ENCODE results near the gene GPR161. TPM values are rescaled to one million over a fixed set of nuclear protein-coding genes. Genes with fewer than 3 reads are reported as not detected.
"Not testable (repeated sequence)": the region's sequence is repeated elsewhere in the genome, so short reads cannot be mapped to it uniquely, and the experiment has no call there.

The GPR161 gene
- total RNA-seq, 1 donor, result 0.10 TPM

DNA sequence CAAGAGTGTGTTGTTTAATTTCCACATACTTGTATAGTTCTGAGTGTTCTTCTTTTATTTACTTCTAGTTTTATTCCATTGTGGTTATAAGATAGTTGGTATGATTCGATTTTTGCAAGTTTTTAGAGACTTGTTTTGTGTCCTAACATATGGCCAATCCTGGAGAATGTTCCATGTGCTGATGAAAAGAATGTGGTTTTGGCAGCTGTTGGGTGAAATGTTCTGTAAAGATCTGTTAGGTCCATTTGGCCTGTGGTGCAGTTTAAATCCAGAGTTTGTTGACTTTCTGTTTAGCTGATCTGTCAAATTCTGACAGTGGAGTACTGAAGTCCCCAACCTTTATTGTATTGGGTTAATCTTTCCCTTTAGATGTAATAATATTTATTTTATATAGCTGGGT lies 22.5 kb upstream of the GPR161 start:
- H3K9me3 ChIP-seq (ENCODE audit: low read depth, low read length), result peaks cover 30% of the 10 kb centered on the region
- H3K27me3 ChIP-seq (ENCODE audit: insufficient read depth, low read length), result peaks cover 7% of the 10 kb centered on the region
- H3K4me3 ChIP-seq (ENCODE audit: low read length), result no peak overlapping the region
- H3K4me1 ChIP-seq (ENCODE audit: insufficient read depth, low read length), result peaks cover 6% of the 10 kb centered on the region

DNA sequence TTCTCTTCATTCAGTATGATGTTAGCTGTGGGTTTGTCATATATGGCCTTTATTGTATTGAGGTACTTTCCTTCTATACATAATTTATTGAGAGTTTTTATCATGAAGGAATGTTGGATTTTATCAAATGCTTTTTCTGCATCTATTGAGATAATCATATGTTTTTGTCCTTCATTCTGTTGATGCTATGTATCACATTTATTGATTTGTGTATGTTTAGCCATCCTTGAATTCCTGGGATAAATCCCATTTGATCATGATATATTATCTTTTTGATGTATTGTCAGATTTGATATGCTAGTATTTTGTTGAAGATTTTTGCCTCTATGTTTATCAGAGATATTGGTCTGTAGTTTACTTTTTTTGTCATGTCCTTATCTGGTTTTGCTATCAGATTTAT lies 20.9 kb upstream of the GPR161 start:
- no peaks in the 10 kb centered on the region for H3K4me1 ChIP-seq (ENCODE audit: insufficient read depth, low read length)
- peaks cover 30% of the 10 kb centered on the region for H3K9me3 ChIP-seq (ENCODE audit: low read depth, low read length)
- H3K4me3 ChIP-seq (ENCODE audit: low read length), result no peak overlapping the region
- peaks cover 7% of the 10 kb centered on the region for H3K27me3 ChIP-seq (ENCODE audit: insufficient read depth, low read length)

DNA sequence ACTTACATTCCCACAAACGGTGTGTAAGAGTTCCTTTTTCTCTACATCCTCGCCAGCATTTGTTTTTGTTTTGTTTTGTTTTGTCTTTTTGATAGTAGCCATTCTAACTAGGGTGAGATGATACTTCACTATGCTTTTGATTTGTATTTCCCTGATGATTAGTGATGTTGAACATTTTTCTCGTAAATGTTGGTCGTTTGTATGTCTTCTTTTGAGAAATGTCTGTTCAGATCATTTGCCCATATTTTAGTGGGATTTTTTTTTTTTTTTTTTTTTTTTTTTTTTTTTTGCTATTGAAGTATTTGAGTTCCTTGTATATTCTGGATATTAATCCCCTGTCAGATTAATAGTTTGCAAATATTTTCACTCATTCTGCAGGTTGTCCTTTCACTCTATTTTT lies 19.2 kb upstream of the GPR161 start:
- Histone ChIP-seq H3K27me3 (ENCODE audit: insufficient read depth, low read length) (peaks cover 7% of the 10 kb centered on the region), H3K9me3 (ENCODE audit: low read depth, low read length) (peaks cover 30% of the 10 kb centered on the region), H3K4me3 (ENCODE audit: low read length) (no peak overlapping the region), H3K4me1 (ENCODE audit: insufficient read depth, low read length) (no peaks in the 10 kb centered on the region)

DNA sequence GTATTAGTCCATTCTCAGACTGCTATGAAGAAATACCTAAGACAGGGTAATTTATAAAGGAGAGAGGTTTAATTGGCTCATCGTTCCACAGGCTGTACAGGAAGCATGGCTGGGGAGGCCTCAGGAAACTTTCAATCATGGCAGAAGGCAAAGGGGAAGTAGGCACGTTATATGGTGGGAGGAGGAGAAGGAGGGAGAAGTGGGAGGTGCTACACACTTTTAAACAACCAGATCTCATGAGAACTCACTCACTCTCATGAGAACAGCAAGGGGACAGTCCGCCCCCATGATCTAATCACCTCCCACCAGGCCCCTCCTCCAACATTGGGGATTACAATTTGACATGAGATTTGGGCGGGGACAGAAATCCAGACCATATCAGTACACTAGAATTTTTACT lies 18.0 kb upstream of the GPR161 start:
- not testable (repeated sequence) for H3K27me3 ChIP-seq (ENCODE audit: insufficient read depth, low read length); H3K4me3 ChIP-seq (ENCODE audit: low read length); H3K4me1 ChIP-seq (ENCODE audit: insufficient read depth, low read length)
- H3K9me3 ChIP-seq (ENCODE audit: low read depth, low read length), result peaks cover 20% of the 10 kb centered on the region

DNA sequence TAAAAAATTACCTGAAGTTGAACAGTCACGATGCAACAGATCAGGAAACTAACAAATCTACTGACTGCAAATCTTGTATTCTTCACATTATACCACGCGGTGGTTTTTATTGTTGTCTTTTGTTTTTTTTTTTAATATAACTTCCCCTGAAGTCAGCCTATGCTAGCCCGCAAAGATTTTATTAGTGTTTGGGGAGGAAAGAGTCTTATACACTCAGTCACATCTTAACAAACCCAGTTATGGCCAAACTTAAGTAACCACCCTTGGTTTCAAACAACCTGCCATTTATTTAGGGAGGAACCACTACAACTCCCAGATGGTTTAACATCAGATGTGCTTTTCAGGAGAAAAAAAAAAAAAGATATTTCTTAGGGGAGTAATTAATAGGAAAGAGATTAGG lies 15.2 kb upstream of the GPR161 start:
- no peaks in the 10 kb centered on the region for H3K9me3 ChIP-seq (ENCODE audit: low read depth, low read length)
- H3K4me3 ChIP-seq (ENCODE audit: low read length), result no peak overlapping the region
- H3K4me1 ChIP-seq (ENCODE audit: insufficient read depth, low read length), result peaks cover 3% of the 10 kb centered on the region
- H3K27me3 ChIP-seq (ENCODE audit: insufficient read depth, low read length), result no peaks in the 10 kb centered on the region

DNA sequence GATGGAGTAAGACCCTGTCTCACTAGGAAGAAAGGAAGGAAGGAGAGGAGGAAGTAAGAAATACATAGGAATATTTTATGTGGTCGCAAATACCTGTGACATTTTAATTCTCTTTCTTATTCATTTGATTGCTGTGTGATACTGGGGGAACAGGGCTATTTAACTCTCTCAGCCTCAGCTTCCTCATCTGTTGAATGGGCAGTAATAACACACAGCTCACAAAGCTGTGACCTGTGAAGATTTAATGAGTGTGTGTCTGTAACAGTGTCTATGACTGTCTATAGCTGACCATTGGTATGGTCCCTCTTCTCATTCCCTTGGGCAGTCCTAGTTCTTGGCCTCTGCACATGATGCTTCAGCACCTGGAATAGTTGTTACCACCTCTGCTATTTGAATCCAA lies 13.6 kb upstream of the GPR161 start:
- Histone ChIP-seq H3K4me1 (ENCODE audit: insufficient read depth, low read length) (peaks cover 8% of the 10 kb centered on the region), H3K9me3 (ENCODE audit: low read depth, low read length) (no peaks in the 10 kb centered on the region), H3K27me3 (ENCODE audit: insufficient read depth, low read length) (no peaks in the 10 kb centered on the region), H3K4me3 (ENCODE audit: low read length) (no peak overlapping the region)

DNA sequence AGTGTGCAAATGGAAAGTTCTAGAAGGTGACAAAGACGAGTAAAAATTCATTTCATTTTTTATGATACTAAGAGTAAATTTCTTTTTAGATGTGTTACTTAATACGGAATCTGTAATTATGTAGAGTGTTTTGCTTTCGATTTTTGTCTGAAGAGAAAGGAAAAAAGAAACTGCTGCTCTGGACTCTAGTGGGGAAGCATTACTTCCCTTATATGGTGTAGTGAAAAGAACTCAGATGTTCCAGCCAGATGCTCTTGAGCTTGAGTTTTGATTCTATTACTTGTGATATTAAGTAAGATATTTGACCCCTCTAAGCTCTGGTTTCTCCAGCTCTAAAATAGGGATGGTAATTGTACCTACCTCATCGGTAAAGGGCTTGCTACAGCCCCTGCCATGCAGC lies 12.2 kb upstream of the GPR161 start:
- no peak overlapping the region for H3K4me3 ChIP-seq (ENCODE audit: low read length)

DNA sequence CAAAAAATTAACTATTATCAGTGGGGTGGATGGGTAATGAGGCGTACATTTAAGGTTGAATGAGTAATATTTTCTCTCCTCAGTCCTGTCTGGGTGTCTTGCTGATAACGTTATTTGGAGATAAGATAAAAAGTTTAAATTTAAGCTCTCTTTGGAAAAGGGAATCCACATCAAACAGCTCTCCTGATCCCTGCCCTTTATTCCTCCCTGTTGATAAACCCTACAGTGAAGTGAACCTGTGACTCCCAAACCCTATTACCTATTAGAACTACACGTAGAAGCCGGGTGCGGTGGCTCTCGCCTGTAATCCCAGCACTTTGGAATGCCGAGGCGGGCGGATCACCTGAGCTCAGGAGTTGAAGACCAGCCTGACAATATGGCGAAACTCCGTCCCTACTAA lies 9.9 kb upstream of the GPR161 start:
- Histone ChIP-seq H3K9me3 (ENCODE audit: low read depth, low read length) (no peaks in the 10 kb centered on the region), H3K27me3 (ENCODE audit: insufficient read depth, low read length) (no peaks in the 10 kb centered on the region)

More for the DNA sequence above, 12.2 kb upstream of the GPR161 start:
- peaks cover 10% of the 10 kb centered on the region for H3K4me1 ChIP-seq (ENCODE audit: insufficient read depth, low read length)
- H3K27me3 ChIP-seq (ENCODE audit: insufficient read depth, low read length), result no peaks in the 10 kb centered on the region
- H3K9me3 ChIP-seq (ENCODE audit: low read depth, low read length), result no peaks in the 10 kb centered on the region

DNA sequence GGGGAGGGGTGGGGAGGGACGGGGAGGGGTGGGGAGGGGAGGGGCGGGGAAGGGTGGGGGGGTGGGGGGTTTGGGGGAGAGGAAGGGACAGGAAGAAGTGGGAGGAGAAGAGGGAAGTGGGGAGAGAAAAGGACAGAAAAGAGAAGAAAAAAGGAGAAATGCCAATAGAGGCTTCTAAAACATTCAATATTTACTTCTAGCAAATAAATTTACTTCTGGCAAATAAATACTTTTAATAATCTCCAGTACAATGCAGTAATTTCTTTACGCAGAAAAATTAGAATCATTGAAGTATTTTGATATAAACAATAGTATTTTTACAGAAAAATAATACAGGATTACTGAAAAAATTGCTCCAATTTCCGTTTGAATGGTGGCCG lies 9.4 kb upstream of the GPR161 start:
- Histone ChIP-seq H3K9me3 (ENCODE audit: low read depth, low read length) (no peaks in the 10 kb centered on the region), H3K4me3 (ENCODE audit: low read length) (no peak overlapping the region), H3K4me1 (ENCODE audit: insufficient read depth, low read length) (peaks cover 10% of the 10 kb centered on the region), H3K27me3 (ENCODE audit: insufficient read depth, low read length) (no peaks in the 10 kb centered on the region)

More for the DNA sequence above, 9.9 kb upstream of the GPR161 start:
- Histone ChIP-seq H3K4me3 (ENCODE audit: low read length) (no peak overlapping the region), H3K4me1 (ENCODE audit: insufficient read depth, low read length) (peaks cover 10% of the 10 kb centered on the region)

DNA sequence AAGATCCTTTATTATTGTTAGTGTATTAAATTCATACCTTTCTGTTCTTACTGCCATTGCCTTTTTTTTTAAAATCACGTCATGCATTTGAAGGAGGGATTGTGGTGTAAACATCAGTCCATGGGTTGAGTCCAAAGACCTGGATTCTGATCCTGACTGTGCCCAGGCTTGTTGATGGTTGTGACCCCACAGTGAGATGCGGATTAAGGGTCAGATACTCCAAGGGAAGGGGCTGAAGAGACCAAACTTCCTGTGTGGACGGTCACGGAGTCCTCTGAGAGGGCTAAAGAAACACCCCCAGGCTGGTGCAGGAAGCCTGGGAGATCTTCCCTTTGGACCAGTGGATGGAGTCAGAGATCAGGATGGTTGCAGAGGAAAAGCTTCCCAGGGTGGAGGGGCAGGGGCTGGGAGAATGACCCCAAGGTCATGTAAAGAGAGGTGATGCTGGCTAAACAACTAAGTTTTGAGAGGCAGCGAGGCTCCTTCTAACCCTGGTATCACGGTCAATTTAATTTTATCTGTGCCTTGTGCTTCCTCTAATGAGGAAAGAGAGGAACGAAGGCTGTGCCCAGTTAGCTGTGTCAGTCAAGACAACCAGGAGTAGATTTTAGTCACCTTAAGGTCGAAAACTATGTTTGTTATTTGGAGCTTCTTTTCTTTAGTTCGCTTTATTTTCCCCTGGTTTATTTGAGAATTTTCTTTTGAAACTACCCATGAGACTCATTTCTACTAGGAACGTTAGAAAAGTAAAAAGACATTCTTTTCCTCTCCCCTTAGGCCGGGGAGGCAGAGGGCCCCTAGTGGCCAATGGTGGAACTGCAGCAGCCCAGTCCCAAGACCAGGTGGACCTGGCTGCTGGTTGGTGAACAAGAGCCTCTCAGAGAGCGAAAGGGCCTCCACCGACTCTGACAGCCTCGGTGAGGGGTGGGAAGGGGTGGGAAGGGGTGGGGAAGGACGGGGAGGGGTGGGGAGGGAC lies 8.7 kb upstream of the GPR161 start:
- Histone ChIP-seq H3K4me3 (ENCODE audit: low read length) (no peak overlapping the region), H3K9me3 (ENCODE audit: low read depth, low read length) (no peaks in the 10 kb centered on the region), H3K4me1 (ENCODE audit: insufficient read depth, low read length) (peaks cover 10% of the 10 kb centered on the region), H3K27me3 (ENCODE audit: insufficient read depth, low read length) (no peaks in the 10 kb centered on the region)

DNA sequence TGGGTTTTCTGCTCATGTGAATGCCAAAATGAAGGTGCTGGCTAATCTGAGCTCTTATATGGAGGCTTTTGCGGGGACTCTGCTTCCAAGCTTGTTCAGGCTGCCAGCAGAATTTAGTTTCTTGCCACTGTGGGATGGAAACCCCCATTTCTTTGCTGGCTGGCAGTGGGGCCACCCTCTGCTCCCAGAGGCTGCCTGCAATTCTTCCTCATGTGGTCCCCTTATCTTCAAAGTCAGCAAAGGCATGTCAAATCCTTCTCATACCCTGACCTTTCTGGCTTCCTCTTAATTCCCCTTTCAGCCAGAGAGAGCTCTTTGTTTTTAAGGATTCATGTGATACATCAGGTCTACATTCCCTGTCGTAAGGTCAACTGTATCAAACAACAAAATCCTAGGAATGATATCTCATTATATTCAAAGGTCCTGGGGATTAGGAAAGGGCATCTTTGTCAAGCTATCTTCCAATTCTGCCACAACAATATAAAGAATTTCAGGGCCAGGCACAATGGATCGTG lies 5.2 kb upstream of the GPR161 start:
- Histone ChIP-seq H3K9me3 (ENCODE audit: low read depth, low read length) (no peaks in the 10 kb centered on the region), H3K4me3 (ENCODE audit: low read length) (no peak overlapping the region), H3K4me1 (ENCODE audit: insufficient read depth, low read length) (peaks cover 12% of the 10 kb centered on the region), H3K27me3 (ENCODE audit: insufficient read depth, low read length) (peaks cover 9% of the 10 kb centered on the region)

DNA sequence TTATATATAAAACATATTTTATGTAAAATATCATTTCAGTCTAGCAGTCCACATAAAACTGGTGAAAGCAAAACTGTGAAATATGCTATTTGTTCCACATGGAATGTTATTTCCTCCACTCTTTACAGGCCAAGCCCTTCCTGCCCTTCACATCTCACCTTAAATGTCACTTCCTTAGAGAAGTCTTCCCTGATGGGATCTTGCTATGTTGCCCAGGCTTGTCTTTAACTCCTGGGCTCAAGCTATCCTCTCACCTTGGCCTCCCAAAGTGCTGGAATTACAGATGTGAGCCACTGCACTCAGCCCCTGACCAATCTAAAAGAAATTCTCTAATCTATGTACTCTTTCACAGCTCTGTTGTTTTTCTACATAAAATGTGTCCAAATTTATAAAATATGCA lies 2.3 kb upstream of the GPR161 start:
- Histone ChIP-seq H3K27me3 (ENCODE audit: insufficient read depth, low read length) (peaks cover 31% of the 10 kb centered on the region), H3K4me3 (ENCODE audit: low read length) (no peak overlapping the region), H3K4me1 (ENCODE audit: insufficient read depth, low read length) (peaks cover 17% of the 10 kb centered on the region), H3K9me3 (ENCODE audit: low read depth, low read length) (no peaks in the 10 kb centered on the region)

DNA sequence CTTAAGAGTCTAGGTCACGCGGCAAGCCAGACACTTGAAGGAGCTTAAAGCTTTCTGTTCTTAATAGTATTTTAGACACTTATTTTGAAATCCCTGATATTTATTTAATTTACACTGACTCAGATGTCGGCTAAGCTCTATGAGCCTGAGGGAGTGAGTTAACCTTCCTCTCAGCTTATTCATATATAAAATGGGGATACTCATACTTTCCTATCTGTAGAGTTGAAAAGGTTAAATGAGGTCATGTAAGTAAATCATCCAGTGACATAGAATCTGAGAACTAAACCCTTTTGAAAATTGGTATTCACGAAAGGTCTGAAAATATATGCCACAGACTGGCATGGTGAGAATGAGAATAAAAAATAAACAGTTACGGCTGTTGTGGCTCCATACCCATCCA lies 1.4 kb upstream of the GPR161 start:
- no peak overlapping the region for H3K4me3 ChIP-seq (ENCODE audit: low read length)
- H3K4me1 ChIP-seq (ENCODE audit: insufficient read depth, low read length), result peaks cover 17% of the 10 kb centered on the region
- no peaks in the 10 kb centered on the region for H3K9me3 ChIP-seq (ENCODE audit: low read depth, low read length)
- peaks cover 40% of the 10 kb centered on the region for H3K27me3 ChIP-seq (ENCODE audit: insufficient read depth, low read length)

DNA sequence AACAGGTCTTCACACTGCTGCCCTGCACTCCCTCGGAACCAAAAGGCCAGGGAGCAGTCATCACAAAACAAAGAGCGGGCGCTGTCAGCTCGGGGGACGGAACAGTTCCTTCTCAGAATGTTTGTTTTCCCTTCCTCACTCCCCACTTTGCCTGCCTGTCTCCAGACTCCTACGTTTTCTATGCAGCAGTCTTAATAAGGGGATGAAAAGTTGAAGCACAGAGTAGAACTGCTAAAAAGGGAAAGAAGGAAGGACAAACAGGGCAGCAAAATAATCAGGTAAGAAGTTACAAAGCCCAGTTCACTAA lies 738 bp upstream of the GPR161 start:
- H3K4me1 ChIP-seq (ENCODE audit: insufficient read depth, low read length), result peaks cover 17% of the 10 kb centered on the region
- peak overlapping the region; percentile 24 for H3K4me3 ChIP-seq (ENCODE audit: low read length)
- H3K9me3 ChIP-seq (ENCODE audit: low read depth, low read length), result no peaks in the 10 kb centered on the region
- H3K27me3 ChIP-seq (ENCODE audit: insufficient read depth, low read length), result peaks cover 44% of the 10 kb centered on the region

DNA sequence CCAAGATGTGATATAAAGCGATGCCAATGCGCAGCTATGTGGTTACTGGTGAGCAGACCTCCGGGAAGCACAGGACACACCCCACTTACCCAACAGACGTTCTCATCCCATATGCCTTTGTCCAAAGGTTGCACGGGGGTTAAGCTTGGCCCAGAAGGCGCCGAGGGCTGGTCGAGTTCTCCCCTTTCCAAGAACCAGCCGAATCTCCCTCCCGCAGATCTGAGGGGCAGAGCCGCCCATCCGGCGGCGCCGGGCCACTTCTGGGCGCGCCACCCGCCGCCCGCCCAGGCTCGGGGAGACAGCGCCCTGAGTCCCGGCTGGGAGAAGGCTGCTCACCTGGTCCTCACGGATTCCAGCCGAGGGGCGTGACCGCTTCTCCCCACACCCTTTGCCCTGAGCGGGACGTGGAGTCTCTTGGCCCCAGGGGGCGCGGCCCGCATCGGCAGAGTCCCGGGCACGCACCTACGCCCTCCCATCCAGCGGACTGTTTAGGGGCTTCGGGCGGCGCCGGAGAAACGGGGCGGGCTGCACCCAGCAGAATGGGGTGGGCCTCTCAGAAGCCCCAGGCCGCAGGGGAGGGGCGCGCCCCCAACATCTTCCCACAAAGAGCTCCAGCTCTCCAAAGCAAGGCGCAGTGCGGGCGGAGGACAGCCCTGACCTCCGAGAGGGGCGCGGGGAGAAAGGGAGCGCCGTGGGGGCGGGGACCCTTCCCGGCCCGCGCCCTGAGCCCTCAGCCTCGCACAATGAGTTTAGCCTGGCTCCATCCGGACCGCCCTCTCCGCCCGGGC lies 615 bp downstream of the GPR161 start:
- peak overlapping the region; percentile 28 for H3K4me3 ChIP-seq (ENCODE audit: low read length)
- peaks cover 44% of the 10 kb centered on the region for H3K27me3 ChIP-seq (ENCODE audit: insufficient read depth, low read length)
- peaks cover 17% of the 10 kb centered on the region for H3K4me1 ChIP-seq (ENCODE audit: insufficient read depth, low read length)
- no peaks in the 10 kb centered on the region for H3K9me3 ChIP-seq (ENCODE audit: low read depth, low read length)

All from mononuclear cell (primary cell).